Fibroblast of mammary gland (primary cell): ENCODE results near the gene FBXL14.
"Not testable (repeated sequence)": the region's sequence is repeated elsewhere in the genome, so short reads cannot be mapped to it uniquely, and the experiment has no call there.

Experiments
- DNase-seq: peaks from one replicate; pipeline ENCODE4 v3.0.0-alpha.2; 2010; ENCODE audit warnings: low read depth
- H3K4me3 ChIP-seq: 2 replicates; pipeline ENCODE4 v1.5.1; 2011; ENCODE audit warnings: low read depth, mild to moderate bottlenecking, low read length, moderate library complexity; ENCODE audit not compliant: control insufficient read depth
- CTCF ChIP-seq: conservative IDR thresholded peaks from 2 replicates; pipeline ENCODE4 v1.5.1; 2011; ENCODE audit warnings: low read depth, low read length, inconsistent platforms; ENCODE audit not compliant: control insufficient read depth, insufficient read depth

FBXL14 gene

GRCh38 chr12:1560704-1561103 is 33.7 kb downstream of the FBXL14 start:
- no peak for DNase-seq
- no peak for TF ChIP-seq CTCF
- H3K4me3 ChIP-seq, result no peak overlapping the region

- no peak for TF ChIP-seq CTCF
- DNase-seq, result no peak
- no peak overlapping the region for H3K4me3 ChIP-seq
These were observed 34.7 kb downstream of the FBXL14 start for GRCh38 chr12:1559676-1560091.

GRCh38 chr12:1558108-1558507 is 36.3 kb downstream of the FBXL14 start:
- not testable (repeated sequence) for H3K4me3 ChIP-seq, DNase-seq

- no peak overlapping the region for H3K4me3 ChIP-seq
- no peak for TF ChIP-seq CTCF
- no peak for DNase-seq
These were observed 40.1 kb downstream of the FBXL14 start for GRCh38 chr12:1553987-1554982.

GRCh38 chr12:1553536-1553935 is 40.8 kb downstream of the FBXL14 start:
- no peak overlapping the region for H3K4me3 ChIP-seq
- DNase-seq, result no peak
- TF ChIP-seq CTCF, result no peak

- H3K4me3 ChIP-seq, result no peak overlapping the region
- TF ChIP-seq CTCF, result no peak
- DNase-seq, result peak; percentile 60
These were observed 41.4 kb downstream of the FBXL14 start for GRCh38 chr12:1552911-1553491.

GRCh38 chr12:1552171-1552570 is 42.2 kb downstream of the FBXL14 start:
- no peak overlapping the region for H3K4me3 ChIP-seq
- DNase-seq, result peak; percentile 38
- TF ChIP-seq CTCF, result no peak
